M059J (cell line): ENCODE measurements around the gene MAPKAPK5. TPM values are rescaled to one million over a fixed set of nuclear protein-coding genes. Genes with fewer than 3 reads are reported as not detected.
"Not testable (repeated sequence)": the region's sequence is repeated elsewhere in the genome, so short reads cannot be mapped to it uniquely, and the experiment has no call there.

Experiments used
- DNase-seq: peaks from one replicate; pipeline ENCODE4 v3.0.0-alpha.2; 2012; ENCODE audit warnings: low read depth
- total RNA-seq: library from RNA; depleted of rRNA; stranded (reverse); fragments of >200 nt; shearing (Covaris generic); gene quantifications from 2 replicates; pipeline ENCODE4 v1.2.3, GENCODE V29; 2014; rRNA removed

MAPKAPK5 gene
- total RNA-seq, 1 experiment from 2014 or later, result 38.8 TPM

DNA sequence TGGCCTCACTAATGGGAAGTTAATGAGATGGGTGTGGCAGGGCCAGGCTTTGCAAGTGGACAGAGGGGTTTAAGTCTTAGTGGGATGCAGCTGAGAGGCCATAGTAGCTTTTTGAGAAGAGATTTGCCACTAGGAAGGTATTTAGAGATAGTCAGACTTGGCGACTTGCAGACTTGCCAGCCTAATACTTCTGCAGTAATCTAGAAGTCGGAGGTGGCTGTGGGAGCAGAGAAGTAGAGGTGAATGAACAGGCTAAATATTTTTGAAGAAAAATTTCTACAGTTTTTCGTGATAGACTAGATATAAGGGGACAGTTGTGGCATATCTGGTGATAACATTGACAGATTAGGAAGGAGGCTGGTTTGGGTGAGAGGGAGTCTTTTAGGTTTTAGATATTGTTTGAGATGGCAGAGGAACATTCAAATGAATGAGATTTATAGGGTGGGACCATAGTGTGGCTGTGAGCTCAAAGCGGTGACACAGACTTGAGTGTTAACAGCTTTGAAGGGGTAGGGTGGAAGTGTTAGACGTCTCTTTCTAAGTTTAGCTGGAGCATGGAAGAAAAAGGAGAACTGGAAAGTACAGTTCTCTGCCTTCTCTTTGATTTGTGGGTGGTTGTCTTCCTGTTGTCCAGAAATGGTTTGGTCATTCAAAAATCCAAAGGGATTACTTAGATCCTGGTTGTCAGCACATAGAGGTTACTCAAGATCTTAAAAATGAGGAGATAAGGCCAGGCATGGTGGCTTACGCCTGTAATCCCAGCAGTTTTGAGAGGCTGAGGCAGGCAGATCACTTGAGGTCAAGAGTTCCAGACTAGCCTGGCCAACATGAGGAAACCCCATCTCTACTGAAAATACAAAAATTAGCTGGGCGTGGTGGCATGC is 44.9 kb downstream of the MAPKAPK5 start:
- DNase-seq, result no peak

DNA sequence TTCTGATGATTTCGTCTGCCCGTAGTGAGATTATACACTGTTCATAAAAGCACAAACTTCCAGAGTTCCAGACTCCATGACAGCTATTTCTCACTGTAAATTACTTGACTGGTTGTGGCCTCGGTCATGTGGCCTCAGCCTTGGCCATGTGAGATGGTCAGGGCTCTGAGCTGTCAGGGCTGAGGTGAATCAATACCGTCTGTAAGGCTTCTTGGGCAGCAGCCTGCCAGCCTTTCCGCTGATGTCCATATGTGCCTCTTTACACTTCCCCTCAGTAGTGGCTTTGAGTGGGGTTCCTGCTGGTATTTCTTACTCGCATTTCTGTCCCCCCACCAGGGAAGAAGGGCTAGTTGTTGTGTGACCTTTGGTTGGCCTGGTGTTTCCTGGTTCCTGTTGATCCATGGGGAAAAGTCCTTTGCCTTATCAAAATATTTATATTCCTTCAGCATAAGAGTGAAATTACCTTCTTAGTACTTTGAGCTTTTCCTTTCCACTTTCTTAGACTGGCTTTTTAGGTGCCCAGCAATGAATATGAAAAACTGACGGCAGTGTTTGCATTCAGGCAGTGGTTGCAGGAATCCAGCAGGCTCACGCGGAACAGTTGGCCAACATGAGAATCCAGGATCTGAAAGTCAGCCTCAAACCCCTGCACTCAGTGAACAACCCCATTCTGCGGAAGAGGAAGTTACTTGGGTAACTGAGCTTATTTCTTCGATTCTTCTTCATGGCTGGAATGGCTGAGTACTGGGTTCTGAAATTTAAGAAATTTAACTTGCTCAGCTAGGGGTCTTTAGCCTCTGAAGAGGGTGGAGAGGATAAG is 46.1 kb downstream of the MAPKAPK5 start:
- DNase-seq, result no peak

DNA sequence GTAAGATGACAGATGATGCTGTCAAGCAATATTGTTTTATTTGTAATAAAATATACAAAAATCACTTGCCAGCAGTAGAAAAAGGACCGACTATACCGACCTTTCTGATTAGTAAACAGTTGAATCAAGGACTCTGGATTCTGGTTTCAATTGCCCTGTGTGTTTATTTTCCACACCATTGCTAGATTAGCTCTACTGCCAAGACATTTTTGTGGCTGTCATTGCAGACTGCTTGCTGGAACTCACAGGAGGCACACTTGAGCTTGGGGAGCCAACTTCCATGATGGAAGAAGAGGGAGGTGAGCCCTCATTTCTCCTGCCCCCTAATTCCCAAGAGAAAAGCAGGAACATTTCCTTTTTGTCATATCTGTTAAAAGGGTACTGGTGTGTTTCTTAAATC is 51.3 kb downstream of the MAPKAPK5 start:
- peak; percentile 5 for DNase-seq

DNA sequence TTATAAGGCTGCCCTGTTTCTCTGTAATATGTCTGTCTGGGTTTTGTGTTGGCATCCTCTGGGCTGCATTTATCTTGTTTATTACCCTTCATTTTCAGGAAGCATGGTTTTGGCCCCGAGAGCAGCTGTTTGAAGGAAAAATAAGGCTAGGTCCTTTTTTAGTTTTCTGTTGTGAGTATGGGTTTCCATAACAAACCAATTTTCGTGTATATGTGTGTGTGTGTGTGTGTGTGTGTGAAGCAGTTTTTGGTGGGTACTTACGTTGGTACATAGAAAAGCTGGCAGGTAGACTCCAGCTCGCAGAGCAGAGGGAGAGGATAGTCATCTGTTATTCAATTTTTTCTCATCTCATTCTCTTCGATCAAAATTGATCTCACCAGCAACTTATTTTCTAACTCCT is 52.5 kb downstream of the MAPKAPK5 start:
- no peak for DNase-seq

DNA sequence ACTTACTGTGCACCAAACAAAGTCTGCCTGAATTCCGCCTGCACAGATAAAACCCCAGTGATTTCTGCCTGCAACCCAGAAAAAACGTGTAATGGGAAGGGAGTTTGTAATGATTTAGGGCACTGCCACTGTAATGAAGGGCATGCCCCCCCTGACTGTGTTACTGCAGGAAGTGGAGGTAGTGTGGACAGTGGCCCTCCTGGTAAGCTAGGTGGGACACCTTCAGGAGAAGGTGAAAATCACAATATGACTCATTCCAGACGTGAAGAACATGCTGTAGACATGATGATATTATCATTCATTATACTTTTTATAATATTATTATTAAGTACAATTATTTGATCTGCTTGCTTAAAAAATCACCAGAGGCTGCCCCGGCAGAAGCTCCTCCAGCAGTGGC is 59.2 kb downstream of the MAPKAPK5 start:
- DNase-seq, result no peak

DNA sequence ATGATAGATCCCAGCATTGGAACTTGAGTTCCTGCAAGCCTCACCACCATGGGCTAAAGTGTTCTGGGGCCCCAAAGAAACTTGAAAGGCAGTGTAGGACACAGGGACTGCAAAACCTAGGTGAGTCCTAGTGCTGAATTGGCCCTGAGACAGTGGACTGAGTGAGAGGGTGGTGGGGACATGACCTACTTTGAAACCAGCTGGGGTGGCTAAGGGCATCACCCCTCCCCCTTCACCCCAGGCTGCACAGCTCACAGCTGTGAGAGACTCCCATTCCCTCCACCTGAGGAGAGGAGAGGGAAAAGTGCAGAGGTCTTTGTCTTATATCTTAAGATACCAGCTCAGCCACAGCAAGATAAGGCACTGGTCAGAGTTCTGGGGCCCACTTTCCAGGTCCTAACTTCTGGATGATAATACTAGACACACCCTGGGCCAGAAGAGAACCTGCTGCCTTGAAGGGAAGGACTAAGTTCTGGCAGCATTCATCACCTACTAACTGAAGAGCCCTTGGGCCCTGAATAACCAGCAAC is 62.5 kb downstream of the MAPKAPK5 start:
- no peak for DNase-seq

DNA sequence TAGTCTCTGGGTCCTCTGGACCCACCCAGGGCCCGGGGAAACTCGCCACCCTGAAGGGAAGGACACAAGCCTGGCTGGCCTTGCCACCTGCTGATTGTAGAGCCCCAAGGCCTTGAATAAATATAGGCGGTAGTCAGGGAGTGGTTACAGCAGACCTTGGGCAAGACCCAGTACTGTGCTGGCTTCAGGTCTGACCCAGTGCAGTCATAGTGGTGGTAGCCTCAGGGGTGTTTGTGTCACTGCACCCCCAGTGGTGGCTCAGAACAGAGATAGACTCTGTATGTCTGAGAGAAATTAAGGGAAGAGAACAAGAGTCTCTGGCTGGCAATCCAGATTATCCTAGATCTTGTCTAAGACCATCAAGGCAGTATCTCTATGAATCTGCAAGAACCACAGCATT is 63.5 kb downstream of the MAPKAPK5 start:
- no peak for DNase-seq

DNA sequence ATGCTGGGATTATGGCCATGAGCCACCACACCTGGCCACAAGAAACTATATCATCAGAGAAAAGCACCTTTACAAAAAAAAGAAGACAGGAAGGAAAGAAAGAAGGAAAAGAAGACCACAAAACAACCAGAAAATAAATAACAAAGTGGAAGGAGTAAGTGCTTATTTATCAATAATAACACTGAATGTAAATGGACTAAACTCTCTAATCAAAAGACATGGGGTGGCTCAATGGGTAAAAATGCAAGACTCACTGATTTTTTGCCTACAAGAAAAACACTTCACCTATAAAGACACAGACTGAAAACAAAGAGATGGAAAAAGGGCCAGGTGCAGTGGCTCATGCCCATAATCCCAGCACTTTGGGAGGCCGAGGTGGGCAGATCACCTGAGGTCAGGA is 65.7 kb downstream of the MAPKAPK5 start:
- no peak for DNase-seq

DNA sequence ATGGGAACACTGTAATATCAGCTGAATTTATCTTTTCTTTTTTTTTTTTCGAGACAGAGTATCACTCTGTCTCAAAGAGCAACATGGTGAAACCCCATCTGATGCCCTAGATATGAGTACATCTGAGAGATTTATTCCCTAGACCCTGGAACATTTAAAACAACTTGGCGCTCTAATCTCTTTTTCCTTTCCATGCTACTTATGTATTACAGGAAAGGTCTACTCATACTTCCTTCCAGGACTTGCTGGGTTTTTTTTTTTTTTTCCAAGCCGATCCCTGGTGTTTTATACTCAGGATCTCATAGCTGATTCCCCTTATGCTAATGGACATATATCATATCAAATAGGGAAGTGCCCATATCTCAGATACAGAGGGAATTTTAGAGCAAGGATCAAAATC is 83.1 kb downstream of the MAPKAPK5 start:
- no peak for DNase-seq

DNA sequence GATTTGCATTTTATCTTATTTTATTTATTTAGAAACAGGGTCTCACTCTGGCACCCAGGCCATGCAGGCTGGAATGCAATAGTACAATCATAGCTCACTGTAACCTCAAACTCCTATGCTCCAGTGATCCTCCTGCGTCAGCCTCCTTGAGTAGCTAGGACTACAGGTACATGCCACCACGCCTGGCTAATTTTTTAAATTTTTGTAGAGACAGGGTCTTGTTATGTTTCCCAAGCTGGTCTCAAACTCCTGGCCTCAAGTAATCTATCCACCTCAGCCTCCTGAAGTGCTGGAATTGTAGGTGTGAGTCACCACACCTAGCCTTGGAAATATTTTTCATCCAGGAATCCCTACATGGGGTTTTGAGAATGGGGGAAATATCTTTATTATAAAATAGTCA is 84.6 kb downstream of the MAPKAPK5 start:
- no peak for DNase-seq

DNA sequence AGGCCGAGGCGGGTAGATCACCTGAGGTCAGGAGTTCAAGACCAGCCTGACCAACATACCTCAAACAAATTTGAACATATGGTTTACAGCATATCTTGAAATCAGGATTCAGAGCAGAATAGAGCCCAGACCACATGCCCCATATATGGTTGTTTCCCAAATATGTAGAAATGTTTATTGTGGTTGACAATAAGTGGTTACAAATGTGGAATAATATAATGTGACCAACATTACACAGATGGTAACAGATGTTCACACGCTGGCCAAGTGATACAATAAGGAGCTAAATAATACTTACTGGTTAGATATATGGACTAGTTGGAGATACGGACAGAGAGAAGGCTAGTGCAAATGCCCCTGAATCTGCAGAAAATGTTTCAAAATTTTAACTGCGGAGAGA is 85.3 kb downstream of the MAPKAPK5 start:
- no peak for DNase-seq

DNA sequence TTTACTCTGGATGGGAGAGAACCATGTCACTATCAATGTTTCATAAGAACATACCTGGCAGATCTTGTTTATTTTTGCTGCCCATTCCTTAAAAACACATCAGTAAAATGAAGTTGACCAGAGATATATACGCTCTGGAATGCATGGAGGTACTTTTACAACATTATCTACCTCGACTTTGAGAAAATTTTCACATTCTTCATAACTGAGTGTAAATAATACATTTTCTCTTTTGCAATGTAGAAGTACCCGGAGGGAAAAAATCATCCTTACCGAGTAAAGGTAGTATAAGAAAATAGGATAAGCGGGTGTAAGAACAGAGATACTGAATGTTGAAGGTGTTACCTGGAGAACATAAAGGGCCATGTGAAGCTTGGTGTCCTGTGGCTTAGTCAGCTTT is 90.2 kb downstream of the MAPKAPK5 start:
- no peak for DNase-seq

DNA sequence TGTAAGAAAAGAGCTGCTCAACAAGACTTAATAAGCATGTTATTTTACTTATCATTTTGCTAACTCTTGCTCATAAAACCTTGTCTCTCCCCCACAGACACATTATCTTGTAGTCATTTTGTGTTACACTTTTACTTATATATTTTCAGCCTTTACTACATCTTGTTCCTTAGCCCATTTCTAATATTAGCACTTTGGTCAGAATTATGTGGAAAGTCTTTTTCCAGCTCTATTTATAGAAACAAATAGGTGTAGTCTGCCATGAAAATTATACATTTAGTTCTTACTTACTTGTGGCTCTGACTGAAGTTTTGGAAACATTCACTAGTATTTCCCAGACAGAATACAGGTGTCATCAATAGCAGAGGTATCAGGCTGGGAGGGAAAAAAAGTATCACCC is 94.8 kb downstream of the MAPKAPK5 start:
- DNase-seq, result no peak

DNA sequence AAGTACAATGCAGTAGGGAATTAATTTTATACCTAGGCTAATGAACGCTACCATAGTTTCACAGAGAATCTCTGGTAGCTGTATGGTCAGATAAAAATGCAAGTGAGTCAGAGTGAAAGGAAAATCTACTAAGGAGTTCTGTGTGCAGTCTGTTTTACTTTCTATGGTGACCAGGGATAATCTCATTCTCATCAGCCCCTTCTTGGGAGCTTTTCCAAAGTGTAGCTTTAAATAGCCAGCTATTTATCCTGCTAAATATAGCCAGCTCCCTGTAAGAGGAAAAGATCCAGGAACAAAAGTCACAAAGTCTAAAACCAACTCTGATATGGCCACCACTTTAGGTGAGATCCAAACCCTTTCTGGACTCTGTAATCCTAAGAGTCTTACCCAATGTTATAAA is 95.4 kb downstream of the MAPKAPK5 start:
- no peak for DNase-seq

DNA sequence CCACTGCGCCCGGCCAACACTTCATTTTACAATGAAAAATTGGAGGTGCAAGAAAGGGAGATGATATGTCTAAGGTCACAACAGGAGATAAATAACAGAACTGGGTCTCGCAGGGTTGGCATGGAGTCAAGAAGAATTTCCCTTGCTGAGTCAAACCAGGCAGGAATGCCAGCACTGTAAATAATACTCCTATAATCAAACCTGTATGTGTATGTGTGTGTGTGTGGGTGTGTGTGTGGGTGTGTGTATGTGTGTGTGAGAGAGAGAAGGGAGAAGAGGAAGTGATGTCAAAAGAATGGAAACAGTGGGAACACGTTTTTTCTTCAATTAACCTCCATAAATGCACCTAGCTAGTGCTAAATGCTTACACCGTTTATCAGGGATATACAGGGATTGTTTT is 100.5 kb downstream of the MAPKAPK5 start:
- peak; percentile 71 for DNase-seq

DNA sequence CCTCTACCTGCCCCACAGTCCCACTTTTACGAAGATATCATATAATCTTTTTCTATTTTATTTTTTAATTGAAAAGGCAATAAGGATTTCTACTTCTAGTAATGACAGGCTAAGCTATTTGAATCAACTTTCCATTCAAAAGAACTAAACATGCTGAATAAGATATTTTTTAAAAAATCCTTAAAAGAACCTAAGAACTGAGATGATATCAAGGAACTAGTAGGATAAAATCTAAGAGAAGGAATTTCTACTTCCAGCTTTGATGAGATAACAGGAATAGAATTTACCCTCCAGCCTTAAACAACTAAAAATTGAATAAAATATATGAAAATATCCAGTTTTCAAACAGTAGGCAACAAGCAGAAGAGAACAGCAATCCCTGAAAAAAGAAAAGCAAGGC is 101.9 kb downstream of the MAPKAPK5 start:
- DNase-seq, result no peak

DNA sequence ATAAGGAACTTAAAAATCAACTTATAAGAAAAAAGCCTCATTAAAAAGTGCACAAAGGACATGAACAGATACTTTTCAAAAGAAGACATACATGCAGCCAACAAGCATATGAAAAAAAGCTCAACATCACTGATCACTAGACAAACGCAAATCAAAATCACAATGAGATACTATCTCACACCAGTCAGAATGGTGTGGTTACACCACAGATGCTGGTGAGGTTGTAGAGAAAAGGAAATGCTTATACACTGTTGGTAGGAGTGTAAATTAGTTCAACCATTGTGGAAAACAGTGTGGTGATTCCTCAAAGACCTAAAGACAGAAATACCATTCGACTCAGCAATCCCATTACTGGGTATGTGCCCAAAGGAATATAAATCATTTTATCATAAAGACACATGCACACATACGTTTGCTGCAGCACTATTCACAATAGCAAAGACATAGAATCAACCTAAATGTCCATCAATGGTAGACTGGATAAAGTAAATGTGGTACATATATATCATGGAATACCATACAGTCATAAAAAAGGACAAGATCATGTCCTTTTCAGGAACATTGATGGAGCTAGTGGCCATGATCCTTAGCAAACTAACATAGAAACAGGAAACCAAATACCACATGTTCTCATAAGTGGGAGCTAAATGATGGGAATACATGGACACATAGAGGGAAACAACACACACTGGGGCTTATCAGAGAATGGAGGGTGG is 109.1 kb downstream of the MAPKAPK5 start:
- DNase-seq, result not testable (repeated sequence)

Other genes with a start within 250 kb of the MAPKAPK5 start
- gene ATXN2, start 242.9 kb upstream of the MAPKAPK5 start, total RNA-seq, result 19.2 and 20.7 TPM in 2 replicates
- 17.7 and 18.6 TPM in 2 replicates for gene BRAP, start 156.3 kb upstream of the MAPKAPK5 start, total RNA-seq
- 4.0 and 4.7 TPM in 2 replicates for gene ACAD10, start 156.2 kb upstream of the MAPKAPK5 start, total RNA-seq
- 9.0 and 20.5 TPM in 2 replicates for gene ALDH2, start 75.3 kb upstream of the MAPKAPK5 start, total RNA-seq
- 6.9 and 7.3 TPM in 2 replicates for gene TMEM116, start 170.9 kb downstream of the MAPKAPK5 start, total RNA-seq
- gene ERP29, start 171.2 kb downstream of the MAPKAPK5 start, total RNA-seq, result 115 and 127 TPM in 2 replicates